ENCODE measurements around the gene FBN2. TPM values are rescaled to one million over a fixed set of nuclear protein-coding genes. Genes with fewer than 3 reads are reported as not detected.

The FBN2 gene
- total RNA-seq, 1 donor from 2014 or later, result 3.9 TPM

GRCh38 chr5:128213340-128213739 lies 324.7 kb downstream of the FBN2 start:
- DNase-seq (ENCODE audit: low read depth), result peak; percentile 68

DNA sequence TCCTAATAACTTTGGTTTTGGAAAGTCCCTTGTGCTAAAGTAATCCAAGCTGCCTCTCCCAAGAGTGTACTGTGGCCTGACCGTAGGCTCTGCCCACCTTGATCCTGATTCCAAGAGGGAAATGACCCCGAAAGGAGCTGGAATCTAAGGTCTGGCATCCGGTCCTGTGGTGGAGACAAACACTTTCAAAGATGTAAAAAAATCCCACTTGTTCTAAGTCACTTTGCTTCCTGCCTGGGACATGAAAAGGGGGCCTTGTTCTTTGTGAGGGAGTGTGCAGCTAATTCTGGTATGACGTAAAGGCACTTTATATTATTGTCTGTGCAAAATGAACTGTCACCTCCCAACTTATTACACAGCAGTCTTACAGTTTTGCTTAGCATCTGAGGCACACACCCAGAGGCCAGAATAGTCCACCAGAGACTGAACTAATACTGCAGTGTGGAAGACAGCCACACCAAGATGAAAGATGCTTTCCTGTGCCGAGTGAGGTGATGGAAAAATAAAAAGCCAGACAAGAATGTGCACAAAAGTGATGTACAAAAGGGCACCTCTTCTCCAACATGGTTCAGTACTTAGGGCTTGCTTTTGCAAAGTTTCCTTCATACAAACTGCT lies 325.7 kb downstream of the FBN2 start:
- DNase-seq (ENCODE audit: low read depth), result no peak

- no peak for DNase-seq (ENCODE audit: low read depth)
These were observed 329.6 kb downstream of the FBN2 start for GRCh38 chr5:128208436-128208835.
